ENCODE results near the gene PRUNE2. TPM values are rescaled to one million over a fixed set of nuclear protein-coding genes. Genes with fewer than 3 reads are reported as not detected.

PRUNE2 gene
- total RNA-seq, 2 experiments from 2014 or later = not detected

DNA sequence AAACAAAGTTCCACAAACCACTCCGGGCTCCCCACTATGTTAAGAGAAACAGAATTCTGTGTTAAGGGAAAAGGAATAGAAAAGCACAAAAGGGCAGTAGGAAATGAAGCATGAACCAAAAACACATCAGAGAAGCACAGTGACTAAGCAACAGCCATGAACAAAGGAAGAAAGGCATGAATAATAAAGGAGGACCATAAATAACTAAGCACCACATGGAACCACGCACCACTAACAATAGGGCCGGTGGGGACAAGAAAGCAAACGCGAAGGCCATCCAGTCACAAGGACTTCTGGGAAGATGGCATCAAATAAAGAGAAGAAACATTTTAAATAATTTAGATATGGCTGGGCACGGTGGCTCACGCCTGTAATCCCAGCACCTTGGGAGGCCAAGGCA is 18.0 kb downstream of the PRUNE2 start:
- H3K27ac ChIP-seq (ENCODE audit: low read depth in 1 of 2, low read length in 2 of 2) = no peak overlapping the region
- H3K4me3 ChIP-seq (ENCODE audit: low read length) = no peak overlapping the region
- H3K4me1 ChIP-seq (ENCODE audit: insufficient read depth, low read length) = no peaks in the 10 kb centered on the region
- Mint-ChIP-seq H3K4me1 (ENCODE audit: low read depth) (no peaks in the 10 kb centered on the region), H3K9me3 (no peaks in the 10 kb centered on the region), H3K27me3 (no peaks in the 10 kb centered on the region), H3K4me3 (no peak overlapping the region), H3K36me3 (ENCODE audit: low read depth) (no peaks in the 10 kb centered on the region), H3K27ac (no peak overlapping the region)
- no peaks in the 10 kb centered on the region for H3K9me3 ChIP-seq (ENCODE audit: control insufficient read depth in 1 of 2, insufficient read depth in 1 of 2, low read length in 2 of 2)
- intact Hi-C loops (cut with DNase I, micrococcal nuclease) = no loop called here
- ATAC-seq (ENCODE audit: poor library complexity) (no peak), DNase-seq (no peak)
- no peak for TF ChIP-seq CTCF (IDR thresholded peaks at IDR 0.05)
- POLR2A ChIA-PET = no interaction called here
- H3K27me3 ChIP-seq (ENCODE audit: control insufficient read depth in 1 of 2, insufficient read depth in 2 of 2, low read length in 2 of 2) = no peaks in the 10 kb centered on the region
- no peaks in the 10 kb centered on the region for H3K36me3 ChIP-seq (ENCODE audit: insufficient read depth, low read length)
- CTCF ChIA-PET = no interaction called here

- no peaks in the 10 kb centered on the region for H3K4me1 Mint-ChIP-seq (ENCODE audit: low read depth)
- H3K36me3 ChIP-seq (ENCODE audit: insufficient read depth, low read length) = no peaks in the 10 kb centered on the region
Observed at GRCh38 chr9:76887003-76887821, 18.7 kb downstream of the PRUNE2 start.

DNA sequence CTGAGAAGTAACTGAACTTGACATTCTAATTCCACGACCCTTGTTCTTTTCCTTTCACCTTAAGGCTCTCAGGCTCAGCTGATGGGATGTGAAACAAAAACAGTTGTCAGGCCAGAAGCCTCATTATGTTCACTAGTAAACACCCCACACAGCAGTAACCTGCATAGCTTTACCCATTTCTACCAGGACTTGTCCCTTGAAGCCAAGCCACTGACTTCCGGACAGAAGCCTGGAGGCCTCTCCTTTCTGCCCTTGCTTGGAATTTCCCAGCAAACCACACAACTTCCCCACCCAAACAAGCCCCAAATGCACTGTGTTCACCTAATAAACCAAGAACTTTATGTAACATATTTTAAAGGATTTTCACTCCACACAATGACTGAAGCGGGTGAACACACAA is 19.6 kb downstream of the PRUNE2 start:
- Mint-ChIP-seq H3K4me3 (no peak overlapping the region), H3K9me3 (no peaks in the 10 kb centered on the region), H3K27ac (no peak overlapping the region), H3K27me3 (no peaks in the 10 kb centered on the region), H3K4me1 (ENCODE audit: low read depth) (no peaks in the 10 kb centered on the region), H3K36me3 (ENCODE audit: low read depth) (no peaks in the 10 kb centered on the region)
- no peak overlapping the region for H3K27ac ChIP-seq (ENCODE audit: low read depth in 1 of 2, low read length in 2 of 2)
- no peak for ATAC-seq (ENCODE audit: poor library complexity)
- no peaks in the 10 kb centered on the region for H3K9me3 ChIP-seq (ENCODE audit: control insufficient read depth in 1 of 2, insufficient read depth in 1 of 2, low read length in 2 of 2)
- CTCF ChIA-PET = no interaction called here
- no peak for DNase-seq
- no peak for TF ChIP-seq CTCF (IDR thresholded peaks at IDR 0.05)
- no peaks in the 10 kb centered on the region for H3K4me1 ChIP-seq (ENCODE audit: insufficient read depth, low read length)
- H3K36me3 ChIP-seq (ENCODE audit: insufficient read depth, low read length) = no peaks in the 10 kb centered on the region
- intact Hi-C loops (cut with DNase I, micrococcal nuclease) = no loop called here
- POLR2A ChIA-PET = no interaction called here
- H3K4me3 ChIP-seq (ENCODE audit: low read length) = no peak overlapping the region
- no peaks in the 10 kb centered on the region for H3K27me3 ChIP-seq (ENCODE audit: control insufficient read depth in 1 of 2, insufficient read depth in 2 of 2, low read length in 2 of 2)

More at GRCh38 chr9:76887003-76887821, 18.7 kb downstream of the PRUNE2 start:
- ChIA-PET POLR2A (no interaction called here), CTCF (no interaction called here)
- Histone ChIP-seq H3K4me3 (ENCODE audit: low read length) (no peak overlapping the region), H3K4me1 (ENCODE audit: insufficient read depth, low read length) (no peaks in the 10 kb centered on the region), H3K27ac (ENCODE audit: low read depth in 1 of 2, low read length in 2 of 2) (no peak overlapping the region), H3K9me3 (ENCODE audit: control insufficient read depth in 1 of 2, insufficient read depth in 1 of 2, low read length in 2 of 2) (no peaks in the 10 kb centered on the region), H3K27me3 (ENCODE audit: control insufficient read depth in 1 of 2, insufficient read depth in 2 of 2, low read length in 2 of 2) (no peaks in the 10 kb centered on the region)
- H3K4me3 Mint-ChIP-seq = no peak overlapping the region
- TF ChIP-seq CTCF (IDR thresholded peaks at IDR 0.05) = no peak
- no peak for DNase-seq
- intact Hi-C loops (cut with DNase I, micrococcal nuclease) = no loop called here
- no peak overlapping the region for H3K27ac Mint-ChIP-seq
- H3K36me3 Mint-ChIP-seq (ENCODE audit: low read depth) = no peaks in the 10 kb centered on the region
- ATAC-seq (ENCODE audit: poor library complexity) = no peak
- H3K9me3 Mint-ChIP-seq = no peaks in the 10 kb centered on the region
- no peaks in the 10 kb centered on the region for H3K27me3 Mint-ChIP-seq
